ENCODE measurements around the gene RBBP4.
"Not testable (repeated sequence)": the region's sequence is repeated elsewhere in the genome, so short reads cannot be mapped to it uniquely, and the experiment has no call there.

DNA sequence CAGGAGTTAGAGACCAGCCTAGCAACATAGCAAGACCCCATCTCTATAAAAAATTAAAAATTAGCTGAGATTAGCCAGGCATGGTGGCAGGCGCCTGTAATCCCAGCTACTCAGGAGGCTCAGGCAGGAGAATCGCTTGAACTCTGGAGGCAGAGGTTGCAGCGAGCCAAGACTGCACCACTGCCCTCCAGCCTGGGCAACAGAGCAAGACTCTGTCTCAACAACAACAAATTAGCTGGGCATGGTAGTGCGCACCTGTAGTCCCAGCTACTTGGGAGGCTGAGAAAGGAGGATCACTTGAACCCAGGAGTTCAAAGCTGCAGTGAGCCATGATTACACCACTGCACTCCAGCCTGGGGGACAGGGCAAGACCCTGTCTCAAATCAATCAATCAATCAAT lies 20.8 kb upstream of the RBBP4 start:
- TF ChIP-seq EZH2 (IDR thresholded peaks at IDR 0.05; ENCODE audit: insufficient read depth, low read length); CTCF (IDR thresholded peaks at IDR 0.05; ENCODE audit: insufficient read depth, low read depth, low read length): not testable (repeated sequence)
